Measurements from ENCODE around the gene CDKN2B-AS1. TPM values are rescaled to one million over a fixed set of nuclear protein-coding genes. Genes with fewer than 3 reads are reported as not detected.

Gene CDKN2B-AS1
- total and polyA plus RNA-seq, 2 of the 13 experiments (the other 11 are each of a cell fraction or from before 2014, with no cell fraction given) = 0.64 to 2.3 TPM

DNA sequence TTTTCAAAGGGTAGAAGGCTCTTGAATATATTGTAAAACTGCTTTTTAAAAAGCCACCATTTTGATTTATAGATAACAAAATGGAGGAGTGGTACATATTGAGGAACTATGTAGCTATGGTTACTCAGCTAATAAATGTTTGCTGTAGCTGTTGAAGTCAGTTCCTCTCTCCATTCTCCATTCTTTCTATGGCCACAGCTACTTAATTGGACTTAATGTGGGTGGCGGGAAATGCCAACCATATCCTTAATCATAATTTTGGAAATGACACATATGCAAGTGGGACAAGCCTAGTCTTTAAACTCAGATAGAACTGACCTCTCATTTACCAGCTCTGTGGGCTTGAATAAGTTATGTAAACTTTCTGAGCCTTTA, 11.0 kb upstream of the CDKN2B-AS1 start:
- no peak overlapping the region for H3K9ac ChIP-seq (ENCODE audit: insufficient read depth, low read depth, low read length)
- TF ChIP-seq MED8 (CRISPR knock-in tag; IDR thresholded peaks at IDR 0.05; ENCODE audit: insufficient replicate concordance) (no peak), ZNF17 (CRISPR knock-in tag; IDR thresholded peaks at IDR 0.05) (no peak), ZNF607 (CRISPR knock-in tag; IDR thresholded peaks at IDR 0.05; ENCODE audit: borderline replicate concordance) (no peak)
- TF ChIP-seq, protein P1, sequence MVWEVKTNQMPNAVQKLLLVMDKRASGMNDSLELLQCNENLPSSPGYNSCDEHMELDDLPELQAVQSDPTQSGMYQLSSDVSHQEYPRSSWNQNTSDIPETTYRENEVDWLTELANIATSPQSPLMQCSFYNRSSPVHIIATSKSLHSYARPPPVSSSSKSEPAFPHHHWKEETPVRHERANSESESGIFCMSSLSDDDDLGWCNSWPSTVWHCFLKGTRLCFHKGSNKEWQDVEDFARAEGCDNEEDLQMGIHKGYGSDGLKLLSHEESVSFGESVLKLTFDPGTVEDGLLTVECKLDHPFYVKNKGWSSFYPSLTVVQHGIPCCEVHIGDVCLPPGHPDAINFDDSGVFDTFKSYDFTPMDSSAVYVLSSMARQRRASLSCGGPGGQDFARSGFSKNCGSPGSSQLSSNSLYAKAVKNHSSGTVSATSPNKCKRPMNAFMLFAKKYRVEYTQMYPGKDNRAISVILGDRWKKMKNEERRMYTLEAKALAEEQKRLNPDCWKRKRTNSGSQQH (CRISPR knock-in tag; IDR thresholded peaks at IDR 0.05; ENCODE audit: low read depth) = no peak
- H2AFZ ChIP-seq (ENCODE audit: low read length) = no peak overlapping the region
- ATAC-seq (no peak), DNase-seq (ENCODE audit: low spot score) (no peak), FAIRE-seq (no peak)
- no peak overlapping the region for H3K4me3 ChIP-seq (replicated peaks in 1 of 3; ENCODE audit: insufficient read depth in 1 of 3, low read depth in 2 of 3, low read length in 3 of 3)
- no peaks in the 10 kb centered on the region for H3K79me2 ChIP-seq (ENCODE audit: insufficient read depth, low read length)
- BruUV-seq (replicated peaks) = no TSS peak
- CTCF ChIA-PET (ENCODE audit: low intra/inter-chr PET ratio, low total read pairs) = no interaction called here
- no peak overlapping the region for H3K4me2 ChIP-seq (ENCODE audit: low read depth, low read length)
- WGBS (ENCODE audit: low lambda C conversion rate) = 10% methylated on average over 1 of the region's 1 CpG
- in situ Hi-C loops (cut with HindIII; ENCODE audit: extremely low pct_ligation_motif_present, low pct_unique_long_range_greater_than_20kb) = no loop called here
- H4K20me1 ChIP-seq (ENCODE audit: insufficient read depth, low read length) = no peaks in the 10 kb centered on the region
- H3K27me3 ChIP-seq (ENCODE audit: control insufficient read depth in 1 of 2, insufficient read depth in 2 of 2, low read length in 2 of 2) = no peaks in the 10 kb centered on the region
- no peaks in the 10 kb centered on the region for H3K36me3 ChIP-seq (replicated peaks in 1 of 2; ENCODE audit: control insufficient read depth in 1 of 2, insufficient read depth in 2 of 2, low read length in 2 of 2)
- intact Hi-C loops (cut with micrococcal nuclease; ENCODE audit: unreplicated experiment) = no loop called here
- no peaks in the 10 kb centered on the region for H3K4me1 ChIP-seq (ENCODE audit: insufficient read depth, low read length)
- no peak overlapping the region for H3K27ac ChIP-seq (ENCODE audit: extremely low read length, insufficient read depth, low read length)
- POLR2A ChIA-PET = interaction anchor here (1.1 kb wide), 1 partner anchor 25 kb away, joined by 3 read pairs; the partner anchor contains the start of gene CDKN2B
- no peaks in the 10 kb centered on the region for H3K9me3 ChIP-seq (ENCODE audit: low read length)

DNA sequence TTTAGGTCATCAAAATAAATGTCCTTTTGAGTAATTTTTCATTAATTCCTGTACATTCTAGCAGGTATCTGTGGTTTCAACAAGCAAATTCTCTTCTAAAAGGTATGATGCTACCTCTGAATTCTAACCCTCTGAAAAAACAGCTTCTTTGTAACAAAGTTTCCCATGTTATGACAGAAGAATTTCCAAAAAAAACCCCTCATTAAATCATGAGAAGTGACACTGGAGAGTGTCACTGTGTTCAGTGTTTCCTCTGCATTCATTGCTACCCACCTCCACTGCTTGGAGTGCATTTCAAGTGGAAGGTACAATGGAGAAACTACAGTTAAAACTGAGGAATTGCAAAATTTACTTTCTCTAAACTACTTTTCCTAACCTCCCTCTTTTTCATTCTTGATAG, 10.5 kb upstream of the CDKN2B-AS1 start:
- no TSS peak for BruUV-seq (replicated peaks)
- no peak overlapping the region for H2AFZ ChIP-seq (ENCODE audit: low read length)
- no peak for FAIRE-seq
- no peak overlapping the region for H3K4me2 ChIP-seq (ENCODE audit: low read depth, low read length)
- CTCF ChIA-PET (ENCODE audit: low intra/inter-chr PET ratio, low total read pairs) = no interaction called here
- H3K79me2 ChIP-seq (ENCODE audit: insufficient read depth, low read length) = no peaks in the 10 kb centered on the region
- no peak overlapping the region for H3K4me3 ChIP-seq (replicated peaks in 1 of 3; ENCODE audit: insufficient read depth in 1 of 3, low read depth in 2 of 3, low read length in 3 of 3)
- no peaks in the 10 kb centered on the region for H3K36me3 ChIP-seq (replicated peaks in 1 of 2; ENCODE audit: control insufficient read depth in 1 of 2, insufficient read depth in 2 of 2, low read length in 2 of 2)
- no peaks in the 10 kb centered on the region for H4K20me1 ChIP-seq (ENCODE audit: insufficient read depth, low read length)
- TF ChIP-seq STAG1 (CRISPR knock-in tag; IDR thresholded peaks at IDR 0.05) (no peak), ARNT2 (CRISPR knock-in tag; IDR thresholded peaks at IDR 0.05; ENCODE audit: low read depth) (no peak), IRF2 (CRISPR knock-in tag; IDR thresholded peaks at IDR 0.05) (no peak), SMARCE1 (IDR thresholded peaks at IDR 0.05; ENCODE audit: borderline replicate concordance) (no peak), ZNF782 (CRISPR knock-in tag; IDR thresholded peaks at IDR 0.05; ENCODE audit: borderline replicate concordance) (no peak), ZNF749 (CRISPR knock-in tag; IDR thresholded peaks at IDR 0.05; ENCODE audit: borderline replicate concordance) (no peak), ZNF138 (CRISPR knock-in tag; IDR thresholded peaks at IDR 0.05; ENCODE audit: low read depth) (no peak), GATAD1 (CRISPR knock-in tag; IDR thresholded peaks at IDR 0.05) (no peak), JARID2 (CRISPR knock-in tag; IDR thresholded peaks at IDR 0.05; ENCODE audit: insufficient replicate concordance) (no peak), ZSCAN9 (CRISPR knock-in tag; IDR thresholded peaks at IDR 0.05; ENCODE audit: borderline replicate concordance) (no peak)
- no peaks in the 10 kb centered on the region for H3K4me1 ChIP-seq (ENCODE audit: insufficient read depth, low read length)
- H3K9ac ChIP-seq (ENCODE audit: insufficient read depth, low read depth, low read length) = no peak overlapping the region
- intact Hi-C loops (cut with micrococcal nuclease; ENCODE audit: unreplicated experiment) = no loop called here
- H3K9me3 ChIP-seq (ENCODE audit: low read length) = no peaks in the 10 kb centered on the region
- no peaks in the 10 kb centered on the region for H3K27me3 ChIP-seq (ENCODE audit: control insufficient read depth in 1 of 2, insufficient read depth in 2 of 2, low read length in 2 of 2)
- in situ Hi-C loops (cut with HindIII; ENCODE audit: extremely low pct_ligation_motif_present, low pct_unique_long_range_greater_than_20kb) = no loop called here
- no peak for DNase-seq (ENCODE audit: low spot score)
- no peak for ATAC-seq
- POLR2A ChIA-PET = interaction anchor here (1.1 kb wide), 1 partner anchor 25 kb away, joined by 3 read pairs; the partner anchor contains the start of gene CDKN2B
- no peak overlapping the region for H3K27ac ChIP-seq (ENCODE audit: extremely low read length, insufficient read depth, low read length)

Measured in HepG2 (cell line).